Prostate gland (tissue), 2 donors: ENCODE data around the gene PDE4D.

Source experiments
- POLR2A ChIP-seq: fragments of 450-650 bp; IDR thresholded peaks from one replicate; pipeline ENCODE4 v1.6.1; 2016; ENCODE audit warnings: antibody characterized with exemption, mild to moderate bottlenecking
- TF ChIP-seq, protein P1 (sequence below), 4 experiments: fragments of 200-600 bp in 2 of 4; fragments of 450-650 bp in 2 of 4; sonication (generic) in 2 of 4; IDR thresholded peaks; 1 replicate in 3 of 4; 2 replicates in 1 of 4; pipeline ENCODE4 v1.5.1; 2016 to 2019; ENCODE audit warnings: antibody characterized with exemption in 4 of 4, mild to moderate bottlenecking in 2 of 4, moderate library complexity in 2 of 4

- TF ChIP-seq, protein P1, sequence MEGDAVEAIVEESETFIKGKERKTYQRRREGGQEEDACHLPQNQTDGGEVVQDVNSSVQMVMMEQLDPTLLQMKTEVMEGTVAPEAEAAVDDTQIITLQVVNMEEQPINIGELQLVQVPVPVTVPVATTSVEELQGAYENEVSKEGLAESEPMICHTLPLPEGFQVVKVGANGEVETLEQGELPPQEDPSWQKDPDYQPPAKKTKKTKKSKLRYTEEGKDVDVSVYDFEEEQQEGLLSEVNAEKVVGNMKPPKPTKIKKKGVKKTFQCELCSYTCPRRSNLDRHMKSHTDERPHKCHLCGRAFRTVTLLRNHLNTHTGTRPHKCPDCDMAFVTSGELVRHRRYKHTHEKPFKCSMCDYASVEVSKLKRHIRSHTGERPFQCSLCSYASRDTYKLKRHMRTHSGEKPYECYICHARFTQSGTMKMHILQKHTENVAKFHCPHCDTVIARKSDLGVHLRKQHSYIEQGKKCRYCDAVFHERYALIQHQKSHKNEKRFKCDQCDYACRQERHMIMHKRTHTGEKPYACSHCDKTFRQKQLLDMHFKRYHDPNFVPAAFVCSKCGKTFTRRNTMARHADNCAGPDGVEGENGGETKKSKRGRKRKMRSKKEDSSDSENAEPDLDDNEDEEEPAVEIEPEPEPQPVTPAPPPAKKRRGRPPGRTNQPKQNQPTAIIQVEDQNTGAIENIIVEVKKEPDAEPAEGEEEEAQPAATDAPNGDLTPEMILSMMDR (IDR thresholded peaks at IDR 0.05) = no peak
- no peak for TF ChIP-seq POLR2A
Observed at GRCh38 chr5:59128646-59129290, 764.8 kb downstream of the PDE4D start.
